GM12874 (cell line): ENCODE data around the gene ENO2.

ENCODE experiments used
- CTCF ChIP-seq: IDR thresholded peaks from 2 replicates; pipeline ENCODE4 v1.5.1; 2011; ENCODE audit warnings: low read depth, mild to moderate bottlenecking, control low read depth, low read length, moderate library complexity; ENCODE audit not compliant: insufficient read depth

ENO2 gene

GRCh38 chr12:6914246-6914946 lies at the start of gene ENO2:
Gene ENO2, plus strand, starts transcription at chr12:6914580. Its CDS starts 1,253 bp downstream, at chr12:6915833.
- TF ChIP-seq CTCF: no peak

GRCh38 chr12:6866163-6866919 lies 48.0 kb upstream of the ENO2 start:
- no peak for TF ChIP-seq CTCF

GRCh38 chr12:6866920-6867412 lies 47.4 kb upstream of the ENO2 start:
- TF ChIP-seq CTCF: no peak

GRCh38 chr12:6867413-6868210 lies 46.8 kb upstream of the ENO2 start, which contains the start of gene TPI1:
Gene TPI1, plus strand, starts transcription at chr12:6867531. Its CDS starts 36 bp downstream, at chr12:6867567.
- no peak for TF ChIP-seq CTCF

- no peak for TF ChIP-seq CTCF
Observed at GRCh38 chr12:6868211-6869048, 46.0 kb upstream of the ENO2 start.

GRCh38 chr12:6869049-6870021 lies 45.0 kb upstream of the ENO2 start:
- peak; percentile 90 for TF ChIP-seq CTCF
